MCF 10A (cell line): ENCODE data around the gene NOXO1. TPM values are rescaled to one million over a fixed set of nuclear protein-coding genes. Genes with fewer than 3 reads are reported as not detected.
A peak's percentile ranks its signal among the peaks of the same experiment; 100 is the strongest.

Experiments used
- BruUV-seq: library from RNA; stranded (reverse); fragments of 400-500 nt; replicated peaks from 2 replicates; lab custom pipeline; 2021; lab: Mats Ljungman, UMichigan
- CTCF ChIA-PET: fragments of 300-600 bp; sonication (Branson Sonifier 250); formaldehyde crosslinking; extraction: SDS; loops from one replicate; lab custom pipeline; 2021; ENCODE audit warnings: antibody characterized with exemption, inconsistent platforms; lab: Yijun Ruan, JAX
- POLR2A ChIA-PET: fragments of 300-600, 350-650 bp; sonication (Branson Sonifier 250); formaldehyde crosslinking; extraction: SDS; loops from one replicate; lab custom pipeline; 2020; ENCODE audit warnings: antibody characterized with exemption, inconsistent platforms; lab: Yijun Ruan, JAX
- DNase-seq: peaks from one replicate; pipeline ENCODE4 v3.0.0-alpha.2; 2018; ENCODE audit not compliant: unreplicated experiment
- H3K27ac Mint-ChIP-seq: one replicate; pipeline ENCODE4 v1.8.0; 2022; ENCODE audit warnings: mild to moderate bottlenecking, low read depth, mixed read lengths; ENCODE audit not compliant: unreplicated experiment
- H3K27me3 Mint-ChIP-seq: one replicate; pipeline ENCODE4 v1.8.0; 2022; ENCODE audit warnings: mixed read lengths; ENCODE audit not compliant: insufficient read depth, unreplicated experiment
- H3K36me3 Mint-ChIP-seq: one replicate; pipeline ENCODE4 v1.8.0; 2022; ENCODE audit warnings: mild to moderate bottlenecking, moderate library complexity, mixed read lengths; ENCODE audit not compliant: insufficient read depth, unreplicated experiment
- H3K4me1 Mint-ChIP-seq: one replicate; pipeline ENCODE4 v1.8.0; 2022; ENCODE audit warnings: mixed read lengths; ENCODE audit not compliant: insufficient read depth, unreplicated experiment
- H3K4me3 Mint-ChIP-seq: one replicate; pipeline ENCODE4 v1.8.0; 2022; ENCODE audit warnings: mild to moderate bottlenecking, moderate library complexity, mixed read lengths; ENCODE audit not compliant: unreplicated experiment
- H3K9me3 Mint-ChIP-seq: one replicate; pipeline ENCODE4 v1.8.0; 2022; ENCODE audit warnings: mixed read lengths; ENCODE audit not compliant: unreplicated experiment
- intact Hi-C: fragments of 100-400 bp; cut with micrococcal nuclease; formaldehyde crosslinking; loops from 2 replicates; pipeline ENCODE4 v1.14.1; 2022
- total RNA-seq: library from RNA; stranded (reverse); gene quantifications from 2 replicates; pipeline ENCODE4 v1.2.3, GENCODE V29; 2022
- TF ChIP-seq, protein P1 (sequence below): fragments of 200-600 bp; IDR thresholded peaks from one replicate; pipeline ENCODE4 v1.8.0; 2022; ENCODE audit warnings: antibody characterized with exemption, mild to moderate bottlenecking; ENCODE audit not compliant: unreplicated experiment

Gene NOXO1
- total RNA-seq, 1 experiment from 2014 or later: 1.1 TPM

- peaks cover 6% of the 10 kb centered on the region for H3K4me1 Mint-ChIP-seq
- ChIA-PET POLR2A (interaction anchor here (0.7 to 6.2 kb wide), 12 partner anchors 10 to 172 kb away, joined by 3 to 59 read pairs (median 6); partner anchors contain the start of genes RPS2, TBL3, TRAF7 and ZNF598), CTCF (interaction anchor here (1.0 kb wide), 3 partner anchors 10 to 41 kb away, joined by 3 to 5 read pairs (median 5); partner anchors contain the start of gene TBL3)
- H3K9me3 Mint-ChIP-seq: no peaks in the 10 kb centered on the region
- no peak overlapping the region for H3K27ac Mint-ChIP-seq
- H3K27me3 Mint-ChIP-seq: no peaks in the 10 kb centered on the region
- no peak for DNase-seq
- peak overlapping the region; percentile 76 for H3K4me3 Mint-ChIP-seq
- BruUV-seq: no TSS peak
- TF ChIP-seq, protein P1, sequence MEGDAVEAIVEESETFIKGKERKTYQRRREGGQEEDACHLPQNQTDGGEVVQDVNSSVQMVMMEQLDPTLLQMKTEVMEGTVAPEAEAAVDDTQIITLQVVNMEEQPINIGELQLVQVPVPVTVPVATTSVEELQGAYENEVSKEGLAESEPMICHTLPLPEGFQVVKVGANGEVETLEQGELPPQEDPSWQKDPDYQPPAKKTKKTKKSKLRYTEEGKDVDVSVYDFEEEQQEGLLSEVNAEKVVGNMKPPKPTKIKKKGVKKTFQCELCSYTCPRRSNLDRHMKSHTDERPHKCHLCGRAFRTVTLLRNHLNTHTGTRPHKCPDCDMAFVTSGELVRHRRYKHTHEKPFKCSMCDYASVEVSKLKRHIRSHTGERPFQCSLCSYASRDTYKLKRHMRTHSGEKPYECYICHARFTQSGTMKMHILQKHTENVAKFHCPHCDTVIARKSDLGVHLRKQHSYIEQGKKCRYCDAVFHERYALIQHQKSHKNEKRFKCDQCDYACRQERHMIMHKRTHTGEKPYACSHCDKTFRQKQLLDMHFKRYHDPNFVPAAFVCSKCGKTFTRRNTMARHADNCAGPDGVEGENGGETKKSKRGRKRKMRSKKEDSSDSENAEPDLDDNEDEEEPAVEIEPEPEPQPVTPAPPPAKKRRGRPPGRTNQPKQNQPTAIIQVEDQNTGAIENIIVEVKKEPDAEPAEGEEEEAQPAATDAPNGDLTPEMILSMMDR: no peak
- H3K36me3 Mint-ChIP-seq: peaks cover 43% of the 10 kb centered on the region
- intact Hi-C loops: no loop called here
Measured at GRCh38 chr16:1982991-1983543, 1.8 kb upstream of the NOXO1 start.

DNA sequence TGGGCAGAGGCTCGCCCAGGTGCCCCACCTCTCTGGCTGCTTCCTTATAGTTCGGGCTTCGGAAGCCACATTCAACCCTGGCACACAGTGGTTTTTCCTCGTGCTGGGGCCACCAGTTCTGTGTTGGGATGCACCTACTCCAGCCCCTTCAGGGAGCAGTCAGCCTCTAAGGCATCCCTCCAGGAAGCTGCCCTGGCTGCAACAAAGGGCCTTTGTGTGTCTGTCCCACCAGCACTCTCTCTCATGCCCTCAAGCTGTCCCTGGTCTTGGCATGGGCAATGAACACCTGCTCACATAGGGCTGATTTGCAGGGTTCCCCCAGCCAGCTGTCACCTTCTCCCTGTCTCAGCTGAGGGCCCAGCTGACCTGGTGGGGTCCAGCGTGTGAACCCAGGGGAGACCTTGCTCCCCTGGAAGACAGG, 754 bp upstream of the NOXO1 start:
- Mint-ChIP-seq H3K27me3 (no peaks in the 10 kb centered on the region), H3K4me3 (no peak overlapping the region), H3K27ac (no peak overlapping the region), H3K36me3 (peaks cover 37% of the 10 kb centered on the region), H3K4me1 (peaks cover 6% of the 10 kb centered on the region), H3K9me3 (no peaks in the 10 kb centered on the region)
- no TSS peak for BruUV-seq
- TF ChIP-seq, protein P1: no peak
- POLR2A ChIA-PET: interaction anchor here (0.7 to 6.2 kb wide), 9 partner anchors 10 to 173 kb away, joined by 3 to 59 read pairs (median 7); partner anchors contain the start of genes RPL3L, RPS2, TBL3 and TRAF7
- CTCF ChIA-PET: interaction anchor here (0.6 to 1.6 kb wide), 5 partner anchors 9 to 158 kb away, joined by 3 to 5 read pairs (median 5); partner anchors contain the start of gene TBL3
- intact Hi-C loops: no loop called here
- DNase-seq: no peak

DNA sequence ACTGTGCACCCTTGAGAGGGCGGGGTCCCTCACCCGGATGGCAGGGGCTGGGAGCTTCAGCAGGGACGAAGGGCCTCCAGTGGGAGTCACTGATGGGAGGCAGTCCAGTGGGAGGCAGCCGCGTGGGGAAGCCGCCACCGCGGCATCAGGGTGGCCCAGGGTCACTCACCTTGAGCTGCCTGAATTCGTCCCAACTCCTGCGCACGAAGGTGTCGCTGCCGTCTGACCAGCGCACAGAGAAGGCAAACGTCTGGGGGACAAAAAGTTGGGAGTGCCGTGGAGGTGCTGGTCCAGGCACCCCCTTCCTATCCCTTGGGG, 540 bp downstream of the NOXO1 start:
- H3K27me3 Mint-ChIP-seq: no peaks in the 10 kb centered on the region
- TF ChIP-seq, protein P1: no peak

DNA sequence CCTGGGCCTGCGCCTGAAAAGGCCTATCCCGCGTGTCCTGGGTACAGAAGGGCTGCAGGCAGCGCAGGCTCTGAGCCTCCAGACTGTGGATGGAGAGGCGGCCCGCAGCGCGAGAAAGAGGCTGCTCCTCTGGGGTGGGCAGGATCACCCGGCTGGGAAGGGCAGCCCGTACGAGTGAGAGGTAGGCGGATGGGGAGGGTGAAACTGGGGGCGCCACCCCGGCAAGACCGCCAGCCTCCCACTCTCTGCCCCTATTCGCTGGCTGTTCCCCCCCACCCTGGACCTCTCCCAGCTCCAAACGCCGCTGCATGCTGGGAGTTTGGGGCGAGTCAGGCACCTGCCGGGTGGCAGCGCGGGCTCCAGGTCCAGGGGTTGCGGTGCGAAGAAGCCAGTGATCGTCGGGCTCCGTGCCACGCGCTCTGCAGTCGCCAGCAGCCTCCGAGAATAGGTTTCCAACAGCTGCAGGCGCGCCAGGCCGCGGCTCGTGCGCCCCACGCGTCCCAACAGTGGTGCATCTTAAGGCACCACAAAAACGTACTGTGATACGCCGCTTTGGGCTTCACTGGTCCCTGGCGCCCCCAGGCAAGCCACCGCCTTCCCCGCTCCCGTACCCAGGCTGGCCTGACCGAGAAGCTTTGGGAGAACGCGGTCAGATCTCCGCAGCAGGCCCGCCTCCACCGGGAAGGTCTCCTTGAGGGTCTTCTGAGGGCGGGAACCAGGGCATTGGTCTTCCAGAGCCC, 1.1 kb downstream of the NOXO1 start:
- no peak overlapping the region for H3K27ac Mint-ChIP-seq
- H3K36me3 Mint-ChIP-seq: peaks cover 34% of the 10 kb centered on the region
- no peaks in the 10 kb centered on the region for H3K9me3 Mint-ChIP-seq
- H3K27me3 Mint-ChIP-seq: no peaks in the 10 kb centered on the region
- H3K4me1 Mint-ChIP-seq: peaks cover 6% of the 10 kb centered on the region
- intact Hi-C loops: no loop called here
- CTCF ChIA-PET: no interaction called here
- peak overlapping the region; percentile 52 for H3K4me3 Mint-ChIP-seq
- BruUV-seq: no TSS peak
- no peak for DNase-seq
- POLR2A ChIA-PET: interaction anchor here (0.7 to 6.2 kb wide), 5 partner anchors 8 to 241 kb away, joined by 3 to 56 read pairs (median 4); partner anchors contain the start of genes RPS2, TBL3 and TRAF7
- TF ChIP-seq, protein P1: no peak

More for the DNA sequence above, 540 bp downstream of the NOXO1 start:
- no TSS peak for BruUV-seq
- Mint-ChIP-seq H3K27ac (no peak overlapping the region), H3K36me3 (peaks cover 35% of the 10 kb centered on the region), H3K9me3 (no peaks in the 10 kb centered on the region), H3K4me3 (no peak overlapping the region), H3K4me1 (peaks cover 6% of the 10 kb centered on the region)
- POLR2A ChIA-PET: interaction anchor here (0.6 to 6.2 kb wide), 7 partner anchors 9 to 240 kb away, joined by 3 to 56 read pairs (median 4); partner anchors contain the start of genes RPS2, TBL3 and TRAF7
- intact Hi-C loops: no loop called here
- CTCF ChIA-PET: interaction anchor here (1.6 kb wide), 1 partner anchor 160 kb away, joined by 5 read pairs; no protein-coding TSS in a partner anchor
- DNase-seq: no peak
